ENCODE measurements around the gene SEPHS1. TPM values are rescaled to one million over a fixed set of nuclear protein-coding genes. Genes with fewer than 3 reads are reported as not detected.

Gene SEPHS1
- total RNA-seq, 1 experiment from 2014 or later, result 111 TPM

DNA sequence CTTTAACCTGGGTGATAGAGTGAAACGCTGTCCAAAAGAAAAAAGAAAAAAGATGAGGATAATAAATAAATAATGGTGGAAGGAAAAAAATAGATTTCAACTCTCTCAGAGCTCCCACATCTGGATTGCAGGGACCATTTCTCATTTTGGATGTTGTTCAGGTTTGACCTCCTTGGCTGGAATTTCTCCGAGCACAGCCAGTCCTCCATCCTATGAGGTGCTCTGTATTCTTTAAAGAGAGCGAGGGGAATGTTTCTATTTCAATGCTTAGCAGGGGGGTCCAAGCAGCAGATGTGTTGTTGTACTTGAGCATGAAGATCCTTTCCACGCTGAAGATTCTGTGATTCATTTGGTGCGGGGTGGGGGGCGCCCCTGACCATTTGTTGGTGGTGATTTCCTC is 17.7 kb upstream of the SEPHS1 start:
- BruUV-seq (replicated peaks), result no TSS peak
- TF ChIP-seq EZH2 (IDR thresholded peaks at IDR 0.05; ENCODE audit: borderline replicate concordance, low read depth, low read length, poor library complexity, severe bottlenecking), result no peak
- TF ChIP-seq, protein P1, sequence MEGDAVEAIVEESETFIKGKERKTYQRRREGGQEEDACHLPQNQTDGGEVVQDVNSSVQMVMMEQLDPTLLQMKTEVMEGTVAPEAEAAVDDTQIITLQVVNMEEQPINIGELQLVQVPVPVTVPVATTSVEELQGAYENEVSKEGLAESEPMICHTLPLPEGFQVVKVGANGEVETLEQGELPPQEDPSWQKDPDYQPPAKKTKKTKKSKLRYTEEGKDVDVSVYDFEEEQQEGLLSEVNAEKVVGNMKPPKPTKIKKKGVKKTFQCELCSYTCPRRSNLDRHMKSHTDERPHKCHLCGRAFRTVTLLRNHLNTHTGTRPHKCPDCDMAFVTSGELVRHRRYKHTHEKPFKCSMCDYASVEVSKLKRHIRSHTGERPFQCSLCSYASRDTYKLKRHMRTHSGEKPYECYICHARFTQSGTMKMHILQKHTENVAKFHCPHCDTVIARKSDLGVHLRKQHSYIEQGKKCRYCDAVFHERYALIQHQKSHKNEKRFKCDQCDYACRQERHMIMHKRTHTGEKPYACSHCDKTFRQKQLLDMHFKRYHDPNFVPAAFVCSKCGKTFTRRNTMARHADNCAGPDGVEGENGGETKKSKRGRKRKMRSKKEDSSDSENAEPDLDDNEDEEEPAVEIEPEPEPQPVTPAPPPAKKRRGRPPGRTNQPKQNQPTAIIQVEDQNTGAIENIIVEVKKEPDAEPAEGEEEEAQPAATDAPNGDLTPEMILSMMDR (conservative IDR thresholded peaks at IDR 0.05; ENCODE audit: low read depth, low read length), result no peak
- H3K27ac ChIP-seq (ENCODE audit: low read depth, low read length, poor library complexity, severe bottlenecking), result no peak overlapping the region
- H3K4me3 ChIP-seq (ENCODE audit: low read depth, low read length, poor library complexity, severe bottlenecking), result no peak overlapping the region
- no peak for DNase-seq (ENCODE audit: low spot score)
- no peaks in the 10 kb centered on the region for H3K36me3 ChIP-seq (ENCODE audit: insufficient read depth, low read length, poor library complexity, severe bottlenecking)
- no peaks in the 10 kb centered on the region for H3K9me3 ChIP-seq (ENCODE audit: low read depth, low read length, poor library complexity, severe bottlenecking)
- POLR2A ChIA-PET (ENCODE audit: low non-redundant PET), result no interaction called here
- no peaks in the 10 kb centered on the region for H3K4me1 ChIP-seq (ENCODE audit: insufficient read depth, low read length, poor library complexity, severe bottlenecking)
- intact Hi-C loops (cut with micrococcal nuclease; ENCODE audit: unreplicated experiment), result no loop called here
- CTCF ChIA-PET, result no interaction called here
- no peaks in the 10 kb centered on the region for H3K27me3 ChIP-seq (replicated peaks; ENCODE audit: insufficient read depth, low read depth, low read length, poor library complexity)

DNA sequence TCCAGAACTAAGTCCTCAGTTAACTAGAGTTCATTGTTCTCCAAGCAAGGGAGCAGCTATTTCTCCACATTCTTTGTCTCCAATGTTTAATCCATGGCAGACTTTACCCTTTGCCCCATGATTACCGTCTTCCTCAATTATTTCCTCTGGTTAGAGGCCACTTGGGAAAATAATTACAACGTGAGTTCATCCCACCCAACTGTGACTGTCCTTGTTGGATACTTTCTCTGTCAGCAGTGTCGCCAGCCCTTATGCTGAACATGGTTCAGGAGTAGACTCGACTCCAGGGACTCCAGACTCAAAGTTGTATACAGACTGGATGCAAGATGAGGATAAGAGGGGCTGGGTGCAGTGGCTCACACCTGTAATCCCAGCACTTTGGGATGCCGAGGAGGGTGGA is 17.1 kb upstream of the SEPHS1 start:
- DNase-seq (ENCODE audit: low spot score), result no peak
- ChIA-PET CTCF (no interaction called here), POLR2A (ENCODE audit: low non-redundant PET) (no interaction called here)
- Histone ChIP-seq H3K4me3 (ENCODE audit: low read depth, low read length, poor library complexity, severe bottlenecking) (no peak overlapping the region), H3K36me3 (ENCODE audit: insufficient read depth, low read length, poor library complexity, severe bottlenecking) (no peaks in the 10 kb centered on the region), H3K4me1 (ENCODE audit: insufficient read depth, low read length, poor library complexity, severe bottlenecking) (no peaks in the 10 kb centered on the region), H3K27ac (ENCODE audit: low read depth, low read length, poor library complexity, severe bottlenecking) (no peak overlapping the region), H3K9me3 (ENCODE audit: low read depth, low read length, poor library complexity, severe bottlenecking) (no peaks in the 10 kb centered on the region), H3K27me3 (replicated peaks; ENCODE audit: insufficient read depth, low read depth, low read length, poor library complexity) (no peaks in the 10 kb centered on the region)
- intact Hi-C loops (cut with micrococcal nuclease; ENCODE audit: unreplicated experiment), result no loop called here
- no TSS peak for BruUV-seq (replicated peaks)
- TF ChIP-seq EZH2 (IDR thresholded peaks at IDR 0.05; ENCODE audit: borderline replicate concordance, low read depth, low read length, poor library complexity, severe bottlenecking), result no peak
- TF ChIP-seq, protein P1 (conservative IDR thresholded peaks at IDR 0.05; ENCODE audit: low read depth, low read length), result no peak

DNA sequence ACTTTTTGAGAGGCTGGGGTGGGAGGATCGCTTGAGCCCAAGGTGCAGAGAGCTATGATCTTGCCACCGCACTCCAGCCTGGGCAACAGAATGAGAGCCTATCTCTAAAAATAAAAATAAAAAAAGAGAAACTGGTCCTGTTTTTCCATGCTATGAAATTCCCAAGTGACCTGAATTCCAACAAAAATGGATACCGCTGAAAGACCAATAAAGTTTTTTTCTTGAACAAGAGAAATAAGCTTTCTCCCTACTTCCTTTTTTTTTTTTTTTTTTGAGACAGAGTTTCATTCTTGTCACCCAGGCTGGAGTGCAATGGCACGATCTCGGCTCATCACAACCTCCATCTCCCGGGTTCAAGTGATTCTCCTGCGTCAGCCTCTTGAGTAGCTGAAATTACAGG is 12.5 kb upstream of the SEPHS1 start:
- ChIA-PET CTCF (no interaction called here), POLR2A (ENCODE audit: low non-redundant PET) (no interaction called here)
- TF ChIP-seq, protein P1 (conservative IDR thresholded peaks at IDR 0.05; ENCODE audit: low read depth, low read length), result no peak
- no peak for TF ChIP-seq EZH2 (IDR thresholded peaks at IDR 0.05; ENCODE audit: borderline replicate concordance, low read depth, low read length, poor library complexity, severe bottlenecking)
- no peaks in the 10 kb centered on the region for H3K27me3 ChIP-seq (replicated peaks; ENCODE audit: insufficient read depth, low read depth, low read length, poor library complexity)
- H3K27ac ChIP-seq (ENCODE audit: low read depth, low read length, poor library complexity, severe bottlenecking), result no peak overlapping the region
- intact Hi-C loops (cut with micrococcal nuclease; ENCODE audit: unreplicated experiment), result no loop called here
- DNase-seq (ENCODE audit: low spot score), result no peak
- H3K4me3 ChIP-seq (ENCODE audit: low read depth, low read length, poor library complexity, severe bottlenecking), result no peak overlapping the region
- H3K9me3 ChIP-seq (ENCODE audit: low read depth, low read length, poor library complexity, severe bottlenecking), result no peaks in the 10 kb centered on the region
- no peaks in the 10 kb centered on the region for H3K36me3 ChIP-seq (ENCODE audit: insufficient read depth, low read length, poor library complexity, severe bottlenecking)
- no TSS peak for BruUV-seq (replicated peaks)
- H3K4me1 ChIP-seq (ENCODE audit: insufficient read depth, low read length, poor library complexity, severe bottlenecking), result no peaks in the 10 kb centered on the region
